Stimulated activated CD8-positive, alpha-beta memory T cell treated with anti-CD3 and anti-CD28 coated beads, Interleukin-2, amount 100 ng/mL, for 1 hour (primary cell): ENCODE results near the gene CNNM4.

Experiments
- DNase-seq, 2 donors: peaks; one replicate each; pipeline ENCODE4 v3.0.0-alpha.2; 2020; ENCODE audit warnings: low read depth in 2 of 2

Gene CNNM4

DNA sequence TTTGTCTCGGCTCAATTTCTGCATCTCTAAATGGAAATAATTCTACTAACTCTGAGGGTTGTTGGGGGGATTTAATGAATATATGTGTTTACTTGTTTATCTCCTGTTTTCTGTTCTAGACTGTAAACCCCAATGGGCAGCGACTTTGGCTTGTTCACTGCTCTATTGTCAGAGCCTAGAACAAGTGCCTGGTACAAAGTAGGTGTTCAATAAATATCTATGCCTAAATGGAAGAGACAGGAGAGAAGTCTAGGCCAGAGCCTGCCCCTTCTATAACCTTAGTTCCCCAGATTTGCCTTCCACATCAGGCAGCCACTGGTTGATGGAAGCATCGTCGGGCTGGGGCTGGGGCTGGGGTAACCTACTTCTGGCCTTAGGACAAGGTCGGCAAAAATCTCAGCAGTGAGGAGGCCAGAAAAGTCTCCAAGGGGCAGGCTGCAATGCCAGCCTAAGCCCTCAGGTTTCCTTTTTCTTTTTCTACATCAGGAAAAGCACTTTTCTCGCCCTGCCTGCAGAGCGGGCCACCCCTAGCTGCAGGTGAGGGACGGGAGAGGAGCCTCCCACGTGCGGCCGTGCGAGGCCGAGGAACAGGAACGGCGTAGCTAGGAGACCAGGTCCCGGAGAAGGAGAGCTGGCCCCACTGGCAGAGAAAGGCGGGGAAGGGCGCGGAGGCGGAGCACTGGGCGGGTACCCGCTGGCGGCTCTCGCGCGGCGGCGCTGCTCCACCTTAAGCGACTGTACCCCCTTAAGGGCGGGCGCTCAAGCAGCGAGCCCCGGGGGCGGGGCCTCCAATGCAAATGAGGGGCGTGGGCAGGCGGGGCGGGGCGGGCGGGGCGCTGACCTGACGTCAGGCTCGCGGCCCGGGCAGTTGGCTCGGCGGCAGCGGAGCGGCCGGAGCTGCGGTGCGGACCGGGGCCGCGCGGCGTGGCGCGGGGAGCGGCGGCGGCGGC lies at the start of gene CNNM4:
CNNM4 (plus strand) TSS at position 867 of the 950 bp plus-strand sequence. CDS start 98 bp downstream, outside the sequence.
- DNase-seq: peak; percentile 82 to 86

DNA sequence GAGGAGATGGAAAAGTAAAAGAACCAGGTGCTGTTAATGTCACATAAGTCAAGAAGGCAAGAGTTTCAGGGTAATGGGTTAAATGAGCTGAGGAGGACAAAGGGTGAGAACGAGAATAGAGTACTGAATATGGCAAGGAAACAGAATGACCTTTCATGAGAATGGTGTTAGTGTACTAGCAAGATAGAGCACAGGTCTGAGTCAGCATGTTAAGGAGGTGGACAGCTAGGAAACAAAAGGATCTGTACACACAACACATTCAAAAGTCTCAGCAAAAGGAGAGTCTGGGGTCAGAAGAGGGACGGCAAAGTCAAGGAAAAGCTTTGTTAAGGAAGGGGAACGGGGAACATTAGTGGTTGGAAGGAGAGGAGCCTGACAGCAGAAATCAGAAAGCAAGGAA lies 49.7 kb upstream of the CNNM4 start:
- no peak for DNase-seq

GRCh38 chr2:96715658-96716057 lies 45.0 kb upstream of the CNNM4 start:
- DNase-seq: no peak

DNA sequence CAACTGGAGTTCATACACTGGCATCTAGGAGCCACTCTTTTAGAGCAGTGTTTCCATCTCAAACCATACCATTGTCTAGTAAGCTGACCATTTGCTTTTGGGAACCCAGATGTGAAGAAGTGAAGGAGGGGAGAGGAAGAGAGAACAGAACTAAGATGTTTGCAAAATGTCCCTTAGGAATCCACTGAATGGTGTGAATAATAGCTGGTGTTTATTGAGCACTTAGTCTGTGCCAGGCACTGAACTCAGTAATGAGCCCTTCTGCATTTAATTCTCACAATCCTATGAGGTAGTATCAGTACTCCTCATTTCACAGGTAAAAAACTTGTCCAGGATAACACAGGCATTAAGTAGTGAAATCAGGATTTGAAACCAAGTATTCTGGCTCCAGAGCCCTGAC lies 44.3 kb upstream of the CNNM4 start:
- DNase-seq: no peak

- DNase-seq: no peak
Measured at GRCh38 chr2:96726131-96726530, 34.6 kb upstream of the CNNM4 start.

DNA sequence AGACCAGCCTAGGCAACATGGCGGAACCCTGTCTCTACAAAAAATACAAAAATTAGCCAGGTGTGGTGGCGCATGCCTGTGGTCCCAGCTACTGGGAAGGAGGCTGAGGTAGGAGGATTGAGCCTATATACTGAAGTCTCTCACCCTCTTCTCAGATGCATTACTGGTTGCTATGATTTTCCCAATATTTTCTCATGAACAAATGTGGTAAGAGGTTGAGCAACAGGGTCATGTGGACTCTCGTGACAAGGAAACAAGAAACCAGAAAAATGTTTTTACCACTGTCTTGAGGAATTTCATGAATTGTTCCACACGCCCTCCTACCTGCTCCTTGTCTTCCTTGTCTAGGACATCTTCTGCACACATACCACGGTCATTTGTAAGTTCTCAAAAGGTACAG lies 33.3 kb upstream of the CNNM4 start:
- DNase-seq: no peak

DNA sequence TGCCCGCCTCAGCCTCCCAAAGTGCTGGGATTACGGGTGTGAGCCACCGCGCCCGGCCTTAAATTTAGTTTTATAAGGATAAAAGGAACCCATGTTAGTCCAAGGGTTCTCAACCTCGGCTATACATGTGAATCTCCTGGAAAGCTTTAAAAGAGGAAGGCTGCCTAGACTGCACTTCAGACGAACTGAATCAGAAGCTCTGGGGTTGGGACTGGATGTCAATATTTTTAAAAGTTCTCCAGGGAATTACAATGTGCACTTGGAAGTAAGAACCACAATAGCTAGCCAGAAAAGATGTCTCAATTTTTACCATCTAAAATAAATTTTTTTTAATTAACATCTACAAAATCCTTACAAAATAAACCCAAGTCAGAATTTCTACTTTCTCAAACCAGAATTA lies 31.0 kb upstream of the CNNM4 start:
- no peak for DNase-seq

DNA sequence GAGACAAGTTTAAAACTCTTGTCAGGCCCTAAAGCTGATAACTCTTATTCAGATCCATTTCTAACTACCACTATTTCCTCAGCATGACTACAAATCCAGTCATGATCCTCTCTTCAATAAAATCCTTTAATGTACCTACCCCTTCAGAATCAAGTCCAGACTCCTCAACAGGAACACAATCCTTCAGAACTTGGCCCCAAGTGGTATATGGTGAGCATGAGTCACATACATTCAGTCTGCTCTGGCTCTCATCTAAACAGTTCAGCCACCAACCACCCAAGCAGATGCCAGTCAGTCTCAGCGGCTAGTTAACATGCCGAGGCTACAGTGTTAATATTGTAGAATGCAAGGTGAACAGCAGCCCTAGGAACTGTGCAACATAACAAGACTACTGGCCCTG lies 30.5 kb upstream of the CNNM4 start:
- DNase-seq: no peak

- DNase-seq: no peak
Measured at GRCh38 chr2:96733931-96734330, 26.8 kb upstream of the CNNM4 start.

DNA sequence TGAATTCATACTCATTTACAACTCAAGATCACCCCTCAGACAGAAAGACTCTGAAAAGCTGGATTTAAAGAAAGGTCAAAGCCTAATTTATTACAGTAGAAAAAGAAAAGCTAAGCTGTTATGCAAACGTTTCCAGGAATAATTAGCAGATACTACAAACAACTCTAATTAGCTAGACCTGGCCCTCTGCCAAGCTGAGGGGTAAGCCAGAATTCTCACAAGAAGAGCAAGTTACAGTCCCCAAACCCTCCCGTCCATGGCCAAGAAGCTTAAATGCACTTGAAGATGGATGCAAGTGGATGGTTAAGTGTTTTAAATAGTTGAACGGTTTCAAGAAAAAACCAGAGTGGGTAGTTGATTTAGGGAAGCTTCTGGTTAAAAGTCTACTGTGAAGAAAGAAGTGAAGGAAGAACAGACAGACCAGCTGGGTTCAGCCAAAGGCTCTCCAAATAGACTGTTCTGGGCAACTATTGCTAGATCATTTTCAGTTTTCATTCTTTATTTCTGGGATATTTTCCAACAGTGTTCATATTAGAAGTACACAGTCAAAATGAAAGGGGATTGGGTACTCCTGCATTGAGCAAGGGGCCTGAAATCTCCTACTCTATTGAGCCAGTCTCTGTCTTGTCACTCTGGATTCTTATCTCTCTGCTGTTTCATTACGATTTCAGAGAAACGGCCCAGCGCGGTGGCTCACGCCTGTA lies 25.7 kb upstream of the CNNM4 start:
- no peak for DNase-seq

DNA sequence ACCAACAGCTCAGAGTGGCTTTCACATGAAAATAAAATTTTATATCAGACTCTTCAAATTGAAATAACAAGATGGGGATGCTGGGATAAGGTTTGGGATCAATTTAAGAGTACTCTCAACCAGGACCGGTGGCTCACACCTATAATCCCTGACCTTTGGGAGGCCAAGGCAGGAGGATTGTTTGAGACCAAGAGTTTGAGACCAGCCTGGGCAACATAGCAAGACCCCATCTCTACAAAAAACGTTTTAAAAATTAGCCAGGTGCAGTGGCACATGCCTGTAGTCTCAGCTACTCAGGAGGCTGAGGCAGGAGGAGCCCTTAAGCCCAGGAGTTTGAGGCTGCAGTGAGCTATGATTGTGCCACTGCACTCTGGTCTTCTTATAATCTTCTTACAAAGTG lies 23.5 kb upstream of the CNNM4 start:
- DNase-seq: no peak

- no peak for DNase-seq
Measured at GRCh38 chr2:96737831-96738230, 22.9 kb upstream of the CNNM4 start.

DNA sequence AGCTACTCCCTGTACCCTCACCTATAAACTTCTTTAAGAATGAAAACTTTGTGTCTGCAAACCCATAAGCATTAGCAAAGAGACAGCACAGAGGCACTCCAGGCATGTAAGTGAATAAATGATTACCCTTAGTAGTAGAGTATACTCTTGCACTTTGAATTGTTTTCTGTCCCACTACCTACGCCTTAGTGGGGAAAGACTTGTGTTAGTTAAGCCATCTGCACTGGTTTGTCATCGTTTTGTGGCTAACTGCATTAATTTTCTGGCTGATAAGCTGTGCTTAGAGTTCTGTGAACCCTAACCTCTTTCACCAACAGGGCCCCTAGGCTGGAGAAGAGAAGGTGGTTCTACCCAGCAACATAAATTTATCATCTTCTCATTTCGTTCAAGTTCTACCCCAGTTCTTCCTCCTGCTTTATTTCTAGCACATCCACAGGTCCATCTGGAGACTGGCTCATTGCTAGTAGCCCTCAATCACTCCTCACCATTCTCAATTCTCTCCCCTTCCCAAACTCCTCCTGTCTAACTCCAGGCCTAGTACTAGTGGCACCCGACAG lies 21.5 kb upstream of the CNNM4 start:
- no peak for DNase-seq

GRCh38 chr2:96739633-96740428 lies 20.9 kb upstream of the CNNM4 start, which contains the start of gene LMAN2L:
LMAN2L (minus strand) TSS chr2:96740064; CDS start chr2:96740040, 24 bp downstream.
- DNase-seq: peak; percentile 85 to 94

DNA sequence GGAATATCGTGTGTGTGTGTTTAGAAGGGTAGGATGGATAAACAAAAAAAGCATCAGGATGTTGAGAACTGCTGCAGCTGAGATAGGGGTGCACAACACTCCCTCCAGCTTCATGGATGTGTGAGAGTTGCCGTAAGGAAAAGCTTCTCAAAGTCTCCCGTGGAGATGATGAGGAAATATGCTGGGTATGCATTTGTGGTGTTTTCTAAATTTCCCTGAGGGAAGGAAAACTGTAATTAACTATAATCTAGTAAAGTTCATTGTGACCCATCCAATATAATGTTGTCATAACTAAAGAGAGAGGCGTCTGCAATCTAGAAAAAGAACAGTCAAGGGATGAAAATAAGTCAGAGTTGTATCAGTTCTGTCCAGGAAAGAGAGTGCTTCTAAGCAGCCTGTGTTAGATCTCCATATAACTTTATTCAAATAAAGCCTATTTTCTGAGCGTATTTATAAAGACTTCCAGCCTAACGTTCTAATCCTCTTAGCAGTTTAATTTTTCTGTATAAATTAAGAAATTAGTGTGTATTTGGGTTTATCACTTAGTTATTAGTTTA lies 13.6 kb upstream of the CNNM4 start:
- DNase-seq: no peak

DNA sequence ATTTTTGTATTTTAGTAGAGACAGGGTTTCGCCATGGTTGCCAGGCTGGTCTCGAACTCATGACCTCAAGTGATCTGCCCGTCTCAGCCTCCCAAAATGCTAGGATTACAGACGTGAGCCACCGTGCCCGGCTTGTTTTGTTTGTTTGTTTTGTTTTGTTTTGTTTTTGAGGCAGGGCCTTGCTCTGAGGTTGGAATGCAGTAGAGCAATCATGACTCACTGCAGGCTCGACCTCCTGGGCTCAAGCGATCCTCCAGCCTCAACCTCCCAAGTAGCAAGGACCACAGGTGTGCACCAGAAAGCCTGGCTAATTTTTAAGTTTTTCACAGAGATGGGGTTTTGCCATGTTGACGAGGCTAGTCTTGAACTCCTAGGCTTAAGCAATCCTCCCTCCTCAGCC lies 8.9 kb upstream of the CNNM4 start:
- no peak for DNase-seq

DNA sequence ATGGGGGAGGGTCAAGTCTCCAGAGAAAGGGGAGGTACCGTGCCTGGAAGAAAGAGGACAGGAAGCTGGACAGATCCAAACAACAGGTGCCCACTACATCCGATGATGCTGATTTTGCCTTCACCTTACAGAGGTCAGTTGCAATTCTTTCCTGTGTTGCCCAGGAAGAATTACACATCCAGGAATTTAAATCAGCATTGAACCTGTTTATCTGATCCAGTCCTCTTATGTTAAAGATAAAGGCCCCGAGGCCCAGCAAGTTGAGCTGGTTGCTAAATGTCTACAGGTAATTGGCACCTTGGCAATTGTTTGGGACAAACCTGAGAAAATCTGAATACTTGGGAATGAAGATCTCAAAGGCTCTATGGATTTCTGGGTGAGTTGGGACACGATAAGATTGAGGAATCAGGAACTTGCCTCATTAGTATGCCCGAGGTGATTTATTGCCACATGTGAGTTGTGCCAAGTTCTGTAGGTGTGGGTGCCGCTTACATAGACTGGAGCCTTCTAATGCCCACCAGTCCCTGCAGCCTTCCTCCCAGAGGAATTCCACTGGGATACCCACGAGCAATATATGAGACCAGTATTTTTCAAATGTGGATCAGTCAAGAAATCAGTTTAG lies 6.9 kb upstream of the CNNM4 start:
- no peak for DNase-seq

GRCh38 chr2:96754317-96754716 lies 6.4 kb upstream of the CNNM4 start:
- no peak for DNase-seq

- DNase-seq: no peak
Measured at GRCh38 chr2:96756788-96757476, 3.8 kb upstream of the CNNM4 start.

- no peak for DNase-seq
Measured at GRCh38 chr2:96757477-96757860, 3.2 kb upstream of the CNNM4 start.
